Raji (cell line): ENCODE results near the gene NUB1.

Source experiments
- POLR2A ChIP-seq: IDR thresholded peaks from 2 replicates; pipeline ENCODE4 v1.6.1; 2011; ENCODE audit warnings: low read depth, low read length, control low read depth; ENCODE audit not compliant: insufficient read depth

NUB1 gene

GRCh38 chr7:151395036-151395367 is 53.4 kb downstream of the NUB1 start:
- no peak for TF ChIP-seq POLR2A

- TF ChIP-seq POLR2A = no peak
Observed at GRCh38 chr7:151396328-151396970, 54.8 kb downstream of the NUB1 start.

GRCh38 chr7:151397026-151397425 is 55.4 kb downstream of the NUB1 start:
- no peak for TF ChIP-seq POLR2A

- no peak for TF ChIP-seq POLR2A
Observed at GRCh38 chr7:151398446-151399304, 57.1 kb downstream of the NUB1 start.

GRCh38 chr7:151399305-151399601 is 57.6 kb downstream of the NUB1 start:
- TF ChIP-seq POLR2A = no peak

- no peak for TF ChIP-seq POLR2A
Observed at GRCh38 chr7:151399906-151400305, 58.3 kb downstream of the NUB1 start.

GRCh38 chr7:151400626-151401315 is 59.2 kb downstream of the NUB1 start:
- TF ChIP-seq POLR2A = no peak

- TF ChIP-seq POLR2A = no peak
Observed at GRCh38 chr7:151402029-151402835, 60.6 kb downstream of the NUB1 start.

GRCh38 chr7:151403764-151404163 is 62.2 kb downstream of the NUB1 start:
- no peak for TF ChIP-seq POLR2A

- no peak for TF ChIP-seq POLR2A
Observed at GRCh38 chr7:151404216-151405011, 62.8 kb downstream of the NUB1 start.

- no peak for TF ChIP-seq POLR2A
Observed at GRCh38 chr7:151405056-151405455, 63.4 kb downstream of the NUB1 start.

- TF ChIP-seq POLR2A = no peak
Observed at GRCh38 chr7:151405588-151405987, 64.0 kb downstream of the NUB1 start.

GRCh38 chr7:151406051-151406875 is 64.7 kb downstream of the NUB1 start:
- TF ChIP-seq POLR2A = no peak
